Smooth muscle cell of the brain vasculature (primary cell): Measurements from ENCODE around the gene CACNA1B.
"Not testable (repeated sequence)": the region's sequence is repeated elsewhere in the genome, so short reads cannot be mapped to it uniquely, and the experiment has no call there.

Source experiments
- DNase-seq: peaks from one replicate; pipeline ENCODE4 v3.0.0-alpha.2; 2012; ENCODE audit warnings: low read depth, low spot score

CACNA1B gene

GRCh38 chr9:137877506-137878122 lies at the start of gene CACNA1B:
Gene CACNA1B (plus strand): TSS chr9:137877782. CDS start chr9:137877934, 152 bp downstream.
- not testable (repeated sequence) for DNase-seq

GRCh38 chr9:137827908-137828526 lies 49.6 kb upstream of the CACNA1B start:
- no peak for DNase-seq

GRCh38 chr9:137828527-137829259 lies 48.9 kb upstream of the CACNA1B start:
- no peak for DNase-seq

GRCh38 chr9:137829260-137829996 lies 48.2 kb upstream of the CACNA1B start:
- DNase-seq = no peak

GRCh38 chr9:137832191-137832700 lies 45.3 kb upstream of the CACNA1B start:
- no peak for DNase-seq

- DNase-seq = no peak
These were observed 44.6 kb upstream of the CACNA1B start for GRCh38 chr9:137832830-137833590.

- DNase-seq = no peak
These were observed 43.6 kb upstream of the CACNA1B start for GRCh38 chr9:137833721-137834613.

- DNase-seq = no peak
These were observed 42.6 kb upstream of the CACNA1B start for GRCh38 chr9:137834846-137835546.

- no peak for DNase-seq
These were observed 41.3 kb upstream of the CACNA1B start for GRCh38 chr9:137836151-137836830.

- DNase-seq = no peak
These were observed 40.7 kb upstream of the CACNA1B start for GRCh38 chr9:137836831-137837241.

GRCh38 chr9:137837345-137838278 lies 40.0 kb upstream of the CACNA1B start:
- DNase-seq = no peak

GRCh38 chr9:137838576-137838975 lies 39.0 kb upstream of the CACNA1B start:
- no peak for DNase-seq

GRCh38 chr9:137843355-137843754 lies 34.2 kb upstream of the CACNA1B start:
- DNase-seq = no peak

- DNase-seq = no peak
These were observed 25.9 kb upstream of the CACNA1B start for GRCh38 chr9:137851516-137852267.

- DNase-seq = no peak
These were observed 24.1 kb upstream of the CACNA1B start for GRCh38 chr9:137853392-137853995.

GRCh38 chr9:137860361-137860760 lies 17.2 kb upstream of the CACNA1B start:
- DNase-seq = no peak
